GM21737 (cell line): Measurements from ENCODE around the gene TWIST2.

Source experiments
- ATAC-seq: cut with Tn5 transposase; IDR thresholded peaks from one replicate; pipeline ENCODE4 v1.9.1; 2021; ENCODE audit warnings: mild to moderate bottlenecking, moderate library complexity; ENCODE audit not compliant: unreplicated experiment

Gene TWIST2

GRCh38 chr2:238902285-238902684 lies 54.4 kb downstream of the TWIST2 start:
- ATAC-seq = no peak

DNA sequence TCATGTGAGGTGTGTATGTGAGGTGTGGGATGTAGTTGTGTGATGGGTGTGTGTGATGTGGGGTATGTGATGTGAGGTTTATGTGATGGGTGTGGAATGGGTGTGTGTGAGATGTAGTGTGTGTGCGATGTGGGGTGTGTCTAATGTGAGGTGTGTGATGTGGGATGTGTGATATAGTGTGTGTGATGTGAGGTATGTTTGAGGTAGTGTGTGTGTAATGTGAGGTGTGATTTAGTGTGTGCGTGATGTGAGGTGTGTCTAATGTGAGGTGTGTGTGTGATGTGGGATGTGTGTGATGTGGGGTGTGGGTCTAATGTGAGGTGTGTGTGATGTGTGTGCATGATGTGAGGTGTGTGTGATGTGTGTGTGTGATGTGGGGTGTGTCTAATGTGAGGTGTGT lies 55.3 kb downstream of the TWIST2 start:
- ATAC-seq = no peak

DNA sequence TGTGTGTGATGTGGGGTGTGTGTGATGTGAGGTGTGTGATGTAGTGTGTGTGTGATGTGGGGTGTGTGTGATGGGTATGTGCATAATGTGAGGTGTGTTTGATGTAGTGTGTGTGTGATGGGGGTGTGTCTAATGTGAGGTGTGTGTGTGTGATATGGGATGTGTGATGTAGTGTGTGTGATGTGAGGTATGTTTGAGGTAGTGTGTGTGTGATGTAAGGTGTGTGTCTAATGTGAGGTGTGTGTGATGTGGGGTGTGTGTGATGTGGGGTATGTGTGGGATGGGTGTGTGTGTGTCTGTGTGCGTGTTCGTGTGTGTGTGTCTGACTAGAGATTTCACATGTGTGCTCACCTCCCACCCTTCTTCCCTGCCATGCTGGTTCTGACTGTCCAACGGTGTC lies 56.3 kb downstream of the TWIST2 start:
- ATAC-seq = no peak

DNA sequence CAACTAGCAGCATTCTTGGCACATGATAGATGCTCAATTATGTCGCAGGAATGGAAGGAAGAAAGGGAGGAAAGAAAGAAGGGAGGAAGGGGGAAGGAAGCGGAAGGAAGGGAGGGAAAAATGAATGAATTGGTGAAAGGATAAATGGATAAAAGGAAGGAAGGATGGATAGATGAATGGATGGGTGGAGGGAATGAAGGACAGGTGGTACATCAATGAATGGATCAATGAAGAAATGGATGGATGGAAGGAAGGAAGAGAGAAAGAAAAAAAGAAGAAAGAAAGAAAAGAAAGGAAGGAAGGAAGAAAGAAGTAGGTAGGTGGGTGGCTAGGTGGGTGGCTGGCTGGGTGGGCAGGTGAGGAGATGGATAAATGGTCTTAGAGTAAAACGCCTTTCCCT lies 56.8 kb downstream of the TWIST2 start:
- ATAC-seq = no peak

- ATAC-seq = no peak
These were observed 57.3 kb downstream of the TWIST2 start for GRCh38 chr2:238905224-238905623.

GRCh38 chr2:238905644-238906043 lies 57.8 kb downstream of the TWIST2 start:
- ATAC-seq = no peak

GRCh38 chr2:238906254-238906935 lies 58.5 kb downstream of the TWIST2 start:
- ATAC-seq = no peak

DNA sequence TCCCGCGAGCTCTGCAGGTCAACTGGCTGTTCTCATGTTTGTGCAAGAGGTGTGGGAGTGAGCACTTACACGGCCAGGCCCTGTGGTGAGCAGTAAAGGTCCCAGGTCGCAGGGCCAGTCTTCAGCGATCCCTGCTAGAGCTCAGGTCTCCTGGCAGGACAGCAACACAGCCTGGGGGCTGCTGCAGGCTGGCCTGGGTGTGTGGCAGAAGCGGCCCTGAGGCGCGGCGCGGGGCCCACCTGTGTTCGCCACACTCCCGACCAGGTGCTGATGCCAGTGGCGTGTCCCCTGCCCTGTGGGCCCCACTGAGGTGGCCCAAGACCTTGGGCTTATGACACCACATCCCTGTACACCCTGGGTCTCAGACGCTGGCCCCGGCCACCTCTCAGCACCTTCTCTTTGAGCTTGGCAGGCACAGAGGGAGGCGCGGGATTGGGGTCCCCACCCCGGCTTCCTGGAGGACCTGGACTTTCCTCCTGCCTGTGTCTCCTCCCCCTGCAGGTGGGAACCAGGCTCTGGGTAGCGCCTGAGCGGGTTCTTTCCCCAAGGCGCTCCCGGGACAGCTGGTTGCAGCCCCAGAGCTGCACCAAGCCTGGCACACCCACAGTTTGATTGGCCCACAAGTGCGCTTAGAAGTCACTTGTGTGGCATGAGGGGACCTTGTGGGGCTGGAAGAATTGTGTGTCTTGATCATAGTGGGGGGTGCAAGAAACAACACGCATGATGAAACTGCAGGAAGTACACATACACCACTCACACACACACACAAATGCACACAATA lies 59.2 kb downstream of the TWIST2 start:
- no peak for ATAC-seq

GRCh38 chr2:238907717-238908173 lies 59.9 kb downstream of the TWIST2 start:
- ATAC-seq = no peak

DNA sequence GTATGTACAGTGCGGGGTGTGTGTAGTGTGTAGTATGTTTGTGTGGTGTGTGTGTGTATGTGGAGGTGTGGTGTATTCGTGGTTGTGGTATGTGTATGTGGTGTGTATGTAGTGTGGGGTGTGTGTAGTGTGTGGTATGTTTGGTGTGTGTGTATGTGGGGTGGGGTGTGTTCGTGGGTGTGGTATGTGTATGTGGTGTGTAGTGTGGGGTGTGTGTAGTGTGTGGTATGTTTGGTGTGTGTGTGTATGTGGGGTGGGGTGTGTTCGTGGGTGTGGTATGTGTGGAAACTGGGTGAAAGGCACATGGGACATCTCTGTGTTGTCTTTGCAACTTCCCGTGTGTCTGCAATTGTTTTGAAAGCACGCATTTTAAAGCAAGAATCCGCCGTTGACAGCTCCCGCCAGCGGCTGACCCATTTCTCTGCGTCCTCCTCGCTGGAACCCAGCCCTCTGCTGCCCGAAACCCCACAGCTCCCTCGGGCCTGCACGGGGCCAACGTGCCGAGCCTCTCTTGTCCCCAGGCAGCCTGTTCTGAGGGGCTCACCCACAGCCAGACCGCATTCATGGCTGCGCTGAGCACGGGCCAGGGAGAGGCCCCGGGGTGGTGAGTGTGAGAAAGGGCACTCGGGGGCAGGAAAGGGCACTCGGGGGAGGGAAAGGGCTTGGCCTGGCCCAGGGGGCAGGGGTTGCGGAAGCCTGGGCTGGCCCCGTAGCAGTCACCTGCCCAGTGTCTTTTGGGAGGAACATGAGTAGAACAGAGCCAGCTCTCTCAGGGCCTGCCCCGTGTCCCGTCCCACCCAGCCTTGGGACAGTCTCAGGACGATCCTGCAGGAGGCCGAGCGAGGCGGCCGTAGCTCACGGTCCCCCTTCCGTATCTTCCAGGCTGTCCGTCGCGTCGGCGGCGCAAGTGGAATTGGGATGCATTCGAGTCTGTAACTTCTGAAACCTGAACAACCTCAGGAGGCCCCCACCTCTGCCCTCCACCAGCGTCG lies 61.4 kb downstream of the TWIST2 start:
- no peak for ATAC-seq

DNA sequence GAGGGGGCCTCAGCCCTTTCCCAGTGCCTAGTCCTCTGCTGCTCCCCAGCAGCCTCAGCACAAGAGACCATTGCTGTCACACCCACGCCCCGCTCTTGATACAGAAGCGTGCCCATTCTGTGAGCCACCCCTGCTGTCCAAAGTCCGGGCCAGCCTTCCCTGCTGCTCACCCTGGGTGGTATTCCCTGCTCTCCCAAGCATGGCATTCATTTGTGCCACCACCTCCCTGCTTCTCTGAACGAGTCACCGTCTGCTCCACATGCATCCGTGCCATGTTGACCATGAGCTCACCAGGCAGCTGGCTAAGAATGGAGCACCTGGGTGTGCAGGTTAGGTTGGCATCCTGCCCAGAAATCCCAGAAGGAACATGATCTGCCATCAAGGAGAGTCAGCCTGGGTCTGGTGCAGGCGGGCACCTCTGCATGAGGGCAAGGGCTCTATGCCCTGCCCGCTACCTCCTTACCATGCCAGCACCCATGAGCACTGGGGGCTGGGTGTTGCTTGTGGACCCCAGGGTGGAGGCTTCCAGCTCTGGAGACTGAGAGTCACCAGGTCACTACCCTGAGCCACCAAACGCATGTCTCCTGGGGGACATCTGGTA lies 63.0 kb downstream of the TWIST2 start:
- no peak for ATAC-seq

DNA sequence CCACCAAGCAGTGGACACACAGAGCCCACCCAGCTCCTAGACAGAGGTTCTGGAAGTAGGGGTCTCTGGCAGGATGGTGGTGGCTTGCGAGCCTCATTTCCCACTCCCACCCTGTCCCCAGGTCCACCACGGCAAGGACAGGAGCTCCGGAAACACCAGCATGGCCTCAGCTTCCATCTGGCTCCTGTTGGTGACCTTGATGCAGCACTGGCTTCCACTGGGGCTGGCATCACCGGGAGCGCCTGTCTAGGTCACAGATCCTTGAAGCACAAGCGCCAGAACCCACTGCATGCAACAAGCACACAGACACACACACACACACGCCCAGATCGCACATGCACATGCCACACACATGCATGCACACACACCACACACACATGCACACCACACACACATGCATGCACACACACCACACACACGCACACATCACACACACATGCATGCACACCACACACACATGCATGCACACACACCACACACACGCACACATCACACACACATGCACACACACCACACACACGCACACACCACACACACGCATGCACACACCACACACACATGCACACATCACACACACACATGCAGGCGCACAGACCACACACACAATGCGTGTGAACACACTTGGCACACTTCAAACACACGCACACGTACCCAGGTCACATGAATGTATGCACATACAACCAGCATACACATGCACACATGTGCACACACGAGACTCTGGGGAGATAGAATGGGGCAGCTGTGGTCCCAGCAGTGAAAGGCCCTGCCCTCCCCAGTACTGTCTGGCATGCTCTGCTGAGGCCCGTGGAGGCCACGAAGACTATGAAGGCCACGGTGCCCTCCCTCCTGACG lies 63.7 kb downstream of the TWIST2 start:
- ATAC-seq = no peak

GRCh38 chr2:238912228-238912915 lies 64.5 kb downstream of the TWIST2 start:
- ATAC-seq = no peak

DNA sequence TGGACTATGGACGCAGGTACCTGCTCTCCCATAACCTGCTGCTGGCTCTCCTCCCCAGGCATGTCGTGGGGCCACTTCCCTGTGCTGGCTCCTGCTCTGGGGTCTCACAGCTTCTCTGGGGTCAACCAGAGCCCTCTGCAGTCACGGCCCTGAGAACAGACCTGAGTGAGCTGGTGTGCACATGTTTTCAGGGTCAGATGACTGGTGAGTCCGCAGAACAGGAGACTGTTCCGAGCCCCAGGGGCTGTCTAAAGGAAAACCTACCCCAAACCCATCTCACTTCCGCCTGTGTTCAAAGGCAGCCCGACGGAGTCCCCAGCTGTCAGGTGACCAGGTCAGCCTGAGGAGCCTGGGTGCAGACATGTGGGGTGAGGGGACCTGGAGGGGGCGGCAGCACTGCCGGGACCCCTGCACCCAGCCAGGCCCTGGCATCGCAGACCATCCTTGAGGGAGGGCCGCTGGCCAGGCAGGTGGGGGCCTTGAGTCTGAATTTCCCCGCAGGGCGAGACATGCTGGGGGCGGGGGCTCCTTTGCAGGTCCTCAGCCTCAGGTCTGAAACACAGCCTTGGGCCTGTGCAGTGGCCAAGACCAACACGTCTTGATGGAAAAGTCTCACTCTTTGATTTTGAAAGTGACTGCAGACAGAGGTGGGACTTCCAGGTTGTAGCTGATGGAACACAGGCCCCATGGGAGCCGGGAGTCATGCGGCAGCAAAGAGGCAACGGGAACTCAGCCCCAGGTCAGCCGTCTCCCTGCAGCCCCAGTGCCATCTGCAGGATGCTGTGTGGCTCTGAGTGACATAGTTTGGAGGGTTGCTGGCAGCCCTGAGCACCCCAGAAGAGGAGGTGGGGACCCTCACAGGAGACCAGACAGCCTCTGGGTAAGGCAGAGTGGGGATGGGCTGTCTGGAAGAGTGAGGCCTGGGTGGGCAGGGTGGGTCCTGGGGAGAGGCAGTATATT lies 65.3 kb downstream of the TWIST2 start:
- ATAC-seq = no peak

DNA sequence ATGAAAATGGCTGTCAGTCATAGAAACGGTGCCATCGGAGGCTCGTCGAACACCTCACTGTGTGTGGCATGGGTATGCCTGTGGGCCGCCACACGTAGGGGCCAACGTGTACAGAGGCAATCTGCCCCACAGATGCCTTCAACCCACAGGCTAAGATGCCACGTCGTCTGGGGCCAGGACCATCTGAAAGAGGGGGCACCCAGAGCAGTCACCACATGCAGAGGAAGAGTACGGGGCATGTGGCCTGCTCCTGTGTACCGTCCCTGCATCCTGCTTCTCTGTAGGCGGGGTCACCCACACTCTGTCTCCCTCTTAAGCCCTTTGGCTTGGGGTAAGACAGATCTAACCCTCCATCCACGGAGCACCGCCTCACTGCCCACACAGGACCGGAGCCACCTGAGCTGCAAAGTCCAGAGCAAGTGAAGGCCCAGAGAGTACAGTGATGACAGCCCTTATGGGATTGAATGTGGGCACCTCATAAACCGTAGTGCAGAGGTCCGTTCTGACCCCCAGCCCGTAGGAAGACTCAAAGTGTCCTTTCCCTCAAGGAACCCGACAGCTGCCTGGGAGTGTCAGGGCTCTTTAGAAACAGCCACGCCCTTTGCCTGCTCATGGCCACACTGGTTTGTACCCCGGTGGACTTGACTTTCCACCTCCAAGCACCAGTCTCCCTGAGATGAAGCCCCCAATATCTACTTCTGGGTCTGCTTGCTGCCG lies 66.2 kb downstream of the TWIST2 start:
- ATAC-seq = no peak

DNA sequence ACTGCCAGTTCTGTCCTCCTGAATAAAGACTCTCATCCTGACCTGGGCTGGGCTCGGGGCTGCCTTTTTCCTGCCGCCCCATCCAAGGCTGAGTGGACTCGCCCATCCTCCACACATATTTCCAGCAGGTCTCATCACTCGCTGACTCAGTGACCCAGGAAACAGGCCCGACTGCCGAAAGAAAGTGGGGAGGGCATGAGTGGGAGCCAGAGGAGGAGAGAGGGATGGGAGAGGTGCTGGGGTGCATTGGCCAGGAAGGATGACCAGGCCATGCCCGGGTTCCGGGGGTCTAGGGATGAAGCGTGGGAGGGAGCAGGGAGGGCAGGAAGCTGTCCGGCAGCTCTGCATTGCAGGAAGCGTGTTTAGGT lies 66.7 kb downstream of the TWIST2 start:
- no peak for ATAC-seq

GRCh38 chr2:238915196-238915595 lies 67.3 kb downstream of the TWIST2 start:
- ATAC-seq = no peak

- ATAC-seq = no peak
These were observed 67.7 kb downstream of the TWIST2 start for GRCh38 chr2:238915596-238915995.
